Activated CD4-positive, alpha-beta T cell treated with anti-CD3 and anti-CD28 coated beads for 36 hours (primary cell): ENCODE data around the gene RHBDF1. TPM values are rescaled to one million over a fixed set of nuclear protein-coding genes. Genes with fewer than 3 reads are reported as not detected.
A peak's percentile ranks its signal among the peaks of the same experiment; 100 is the strongest.
"Not testable (repeated sequence)": the region's sequence is repeated elsewhere in the genome, so short reads cannot be mapped to it uniquely, and the experiment has no call there.

Experiments used
- ATAC-seq: fragments of 200-7000 bp; cut with Tn5 transposase; one replicate; pipeline ENCODE4 v1.10.0; 2021; ENCODE audit warnings: mild to moderate bottlenecking, moderate library complexity
- CTCF ChIA-PET: fragments of 350-600 bp; sonication (Branson Sonifier 250); formaldehyde crosslinking; loops from one replicate; lab custom pipeline; 2021; ENCODE audit warnings: antibody characterized with exemption; lab: Charles Lee
- POLR2A ChIA-PET: fragments of 350-600 bp; sonication (Branson Sonifier 250); formaldehyde crosslinking; loops from one replicate; lab custom pipeline; 2021; ENCODE audit warnings: antibody characterized with exemption, inconsistent platforms; lab: Charles Lee
- DNase-seq: peaks from one replicate; pipeline ENCODE4 v3.0.0-alpha.2; 2020
- H3K27ac Mint-ChIP-seq: one replicate; pipeline ENCODE4 v1.8.0; 2021; ENCODE audit warnings: mixed read lengths
- H3K27me3 Mint-ChIP-seq: one replicate; pipeline ENCODE4 v1.8.0; 2021; ENCODE audit warnings: mixed read lengths
- H3K36me3 Mint-ChIP-seq: one replicate; pipeline ENCODE4 v1.8.0; 2021; ENCODE audit warnings: low read depth, mixed read lengths
- H3K4me1 Mint-ChIP-seq: one replicate; pipeline ENCODE4 v1.8.0; 2021; ENCODE audit warnings: mixed read lengths
- H3K4me3 Mint-ChIP-seq: one replicate; pipeline ENCODE4 v1.8.0; 2021; ENCODE audit warnings: mild to moderate bottlenecking, moderate library complexity, mixed read lengths
- H3K9me3 Mint-ChIP-seq: one replicate; pipeline ENCODE4 v1.8.0; 2021; ENCODE audit warnings: low read depth, mixed read lengths
- intact Hi-C, 2 experiments: fragments of 100-400 bp; cut with DNase I in 1 of 2; cut with micrococcal nuclease in 1 of 2; formaldehyde crosslinking; loops; one replicate each; pipeline versions ENCODE4 v1.14.2 to v1.15.1; 2022 to 2024; cut with DNase I, micrococcal nuclease
- total RNA-seq, 2 experiments: library from RNA; stranded (reverse); gene quantifications; one replicate each; pipeline ENCODE4 v1.2.3, GENCODE V29; 2021

The RHBDF1 gene
- total RNA-seq, 2 experiments from 2014 or later = 0.40 TPM; not detected in 1

- Mint-ChIP-seq H3K27me3 (no peaks in the 10 kb centered on the region), H3K27ac (no peak overlapping the region), H3K4me1 (peaks cover 28% of the 10 kb centered on the region), H3K4me3 (no peak overlapping the region), H3K36me3 (peaks cover 56% of the 10 kb centered on the region), H3K9me3 (no peaks in the 10 kb centered on the region)
- DNase-seq = no peak
- ATAC-seq = no peak
- ChIA-PET POLR2A (no interaction called here), CTCF (no interaction called here)
- intact Hi-C loops = no loop called here
Measured at GRCh38 chr16:43294-43693, 29.1 kb downstream of the RHBDF1 start.

GRCh38 chr16:42691-43090 is 29.7 kb downstream of the RHBDF1 start:
- CTCF ChIA-PET = no interaction called here
- POLR2A ChIA-PET = no interaction called here
- DNase-seq = no peak
- H3K27me3 Mint-ChIP-seq = no peaks in the 10 kb centered on the region
- H3K4me3 Mint-ChIP-seq = no peak overlapping the region
- H3K27ac Mint-ChIP-seq = no peak overlapping the region
- peaks cover 56% of the 10 kb centered on the region for H3K36me3 Mint-ChIP-seq
- peaks cover 28% of the 10 kb centered on the region for H3K4me1 Mint-ChIP-seq
- H3K9me3 Mint-ChIP-seq = no peaks in the 10 kb centered on the region
- no peak for ATAC-seq
- intact Hi-C loops = loop anchor here in 1 of 2 experiments (1.0 kb wide), 1 partner anchor 10 kb away; no protein-coding TSS in a partner anchor

GRCh38 chr16:42069-42457 is 30.4 kb downstream of the RHBDF1 start:
- DNase-seq = no peak
- peaks cover 28% of the 10 kb centered on the region for H3K4me1 Mint-ChIP-seq
- ChIA-PET CTCF (no interaction called here), POLR2A (interaction anchor here (0.8 kb wide), 1 partner anchor 11 kb away, joined by 3 read pairs; the partner anchor contains the start of gene POLR3K)
- H3K27me3 Mint-ChIP-seq = no peaks in the 10 kb centered on the region
- H3K4me3 Mint-ChIP-seq = no peak overlapping the region
- no peak for ATAC-seq
- H3K27ac Mint-ChIP-seq = no peak overlapping the region
- intact Hi-C loops = loop anchor here in 1 of 2 experiments (1.0 kb wide), 1 partner anchor 10 kb away; no protein-coding TSS in a partner anchor
- peaks cover 54% of the 10 kb centered on the region for H3K36me3 Mint-ChIP-seq
- no peaks in the 10 kb centered on the region for H3K9me3 Mint-ChIP-seq

- no peaks in the 10 kb centered on the region for H3K9me3 Mint-ChIP-seq
- DNase-seq (no peak), ATAC-seq (no peak)
- peaks cover 28% of the 10 kb centered on the region for H3K4me1 Mint-ChIP-seq
- H3K36me3 Mint-ChIP-seq = peaks cover 53% of the 10 kb centered on the region
- CTCF ChIA-PET = no interaction called here
- no peak overlapping the region for H3K27ac Mint-ChIP-seq
- intact Hi-C loops = loop anchor here in 1 of 2 experiments (1.0 kb wide), 1 partner anchor 11 kb away; no protein-coding TSS in a partner anchor
- no peaks in the 10 kb centered on the region for H3K27me3 Mint-ChIP-seq
- POLR2A ChIA-PET = interaction anchor here (0.8 kb wide), 1 partner anchor 12 kb away, joined by 3 read pairs; the partner anchor contains the start of gene POLR3K
- H3K4me3 Mint-ChIP-seq = no peak overlapping the region
Measured at GRCh38 chr16:41439-42068, 30.9 kb downstream of the RHBDF1 start.

- ChIA-PET CTCF (interaction anchor here (0.9 to 1.4 kb wide), 2 partner anchors 26 to 57 kb away, joined by 3 to 5 read pairs; no protein-coding TSS in a partner anchor), POLR2A (interaction anchor here (1.0 kb wide), 1 partner anchor 14 kb away, joined by 4 read pairs; the partner anchor contains the start of genes POLR3K and SNRNP25)
- Mint-ChIP-seq H3K27me3 (no peaks in the 10 kb centered on the region), H3K9me3 (no peaks in the 10 kb centered on the region), H3K36me3 (peaks cover 33% of the 10 kb centered on the region), H3K4me1 (peaks cover 28% of the 10 kb centered on the region), H3K27ac (peak overlapping the region; percentile 23), H3K4me3 (no peak overlapping the region)
- peak; percentile 89 for ATAC-seq
- DNase-seq = peak; percentile 64
- intact Hi-C loops = no loop called here
Measured at GRCh38 chr16:38941-39892, 33.2 kb downstream of the RHBDF1 start.

GRCh38 chr16:38206-38605 is 34.2 kb downstream of the RHBDF1 start:
- POLR2A ChIA-PET = interaction anchor here (0.9 to 1.0 kb wide), 2 partner anchors 15 kb away, joined by 3 to 4 read pairs; partner anchors contain the start of genes POLR3K and SNRNP25
- H3K4me3 Mint-ChIP-seq, DNase-seq, H3K27ac Mint-ChIP-seq, ATAC-seq, H3K27me3 Mint-ChIP-seq, H3K9me3 Mint-ChIP-seq, intact Hi-C loops, CTCF ChIA-PET: not testable (repeated sequence)
- H3K36me3 Mint-ChIP-seq = peaks cover 26% of the 10 kb centered on the region
- H3K4me1 Mint-ChIP-seq = peaks cover 28% of the 10 kb centered on the region

- POLR2A ChIA-PET = interaction anchor here (0.9 kb wide), 1 partner anchor 16 kb away, joined by 3 read pairs; the partner anchor contains the start of genes POLR3K and SNRNP25
- DNase-seq = no peak
- Mint-ChIP-seq H3K36me3 (peaks cover 20% of the 10 kb centered on the region), H3K9me3 (no peaks in the 10 kb centered on the region), H3K27me3 (no peaks in the 10 kb centered on the region), H3K4me3 (no peak overlapping the region), H3K4me1 (peaks cover 24% of the 10 kb centered on the region), H3K27ac (no peak overlapping the region)
- intact Hi-C loops = no loop called here
- ATAC-seq = no peak
- CTCF ChIA-PET = interaction anchor here (0.7 kb wide), 1 partner anchor 28 kb away, joined by 5 read pairs; no protein-coding TSS in a partner anchor
Measured at GRCh38 chr16:37511-37910, 34.9 kb downstream of the RHBDF1 start.

GRCh38 chr16:36336-36984 is 36.0 kb downstream of the RHBDF1 start:
- peaks cover 12% of the 10 kb centered on the region for H3K36me3 Mint-ChIP-seq
- POLR2A ChIA-PET = no interaction called here
- no peaks in the 10 kb centered on the region for H3K9me3 Mint-ChIP-seq
- peaks cover 17% of the 10 kb centered on the region for H3K4me1 Mint-ChIP-seq
- H3K27me3 Mint-ChIP-seq = no peaks in the 10 kb centered on the region
- CTCF ChIA-PET = no interaction called here
- no peak for ATAC-seq
- intact Hi-C loops = no loop called here
- H3K4me3 Mint-ChIP-seq = no peak overlapping the region
- no peak overlapping the region for H3K27ac Mint-ChIP-seq
- DNase-seq = no peak

- ATAC-seq (no peak), DNase-seq (no peak)
- ChIA-PET POLR2A (no interaction called here), CTCF (no interaction called here)
- intact Hi-C loops = no loop called here
- Mint-ChIP-seq H3K36me3 (peaks cover 12% of the 10 kb centered on the region), H3K27me3 (no peaks in the 10 kb centered on the region), H3K27ac (no peak overlapping the region), H3K4me1 (peaks cover 17% of the 10 kb centered on the region), H3K4me3 (no peak overlapping the region), H3K9me3 (no peaks in the 10 kb centered on the region)
Measured at GRCh38 chr16:35678-36305, 36.6 kb downstream of the RHBDF1 start.

- Mint-ChIP-seq H3K4me1 (peaks cover 17% of the 10 kb centered on the region), H3K9me3 (no peaks in the 10 kb centered on the region), H3K36me3 (peaks cover 12% of the 10 kb centered on the region), H3K27me3 (no peaks in the 10 kb centered on the region), H3K27ac (no peak overlapping the region), H3K4me3 (no peak overlapping the region)
- DNase-seq (no peak), ATAC-seq (no peak)
- intact Hi-C loops = no loop called here
- POLR2A ChIA-PET = no interaction called here
- CTCF ChIA-PET = no interaction called here
Measured at GRCh38 chr16:35011-35677, 37.3 kb downstream of the RHBDF1 start.
